CD4-positive, alpha-beta T cell treated with Interferon alpha-2 for 1 hour (primary cell): ENCODE results near the gene IGFBP6.
A peak's percentile ranks its signal among the peaks of the same experiment; 100 is the strongest.

Experiments used
- DNase-seq, 2 donors: peaks; one replicate each; pipeline ENCODE4 v3.0.0-alpha.2; 2020 to 2022

The IGFBP6 gene, protein sequence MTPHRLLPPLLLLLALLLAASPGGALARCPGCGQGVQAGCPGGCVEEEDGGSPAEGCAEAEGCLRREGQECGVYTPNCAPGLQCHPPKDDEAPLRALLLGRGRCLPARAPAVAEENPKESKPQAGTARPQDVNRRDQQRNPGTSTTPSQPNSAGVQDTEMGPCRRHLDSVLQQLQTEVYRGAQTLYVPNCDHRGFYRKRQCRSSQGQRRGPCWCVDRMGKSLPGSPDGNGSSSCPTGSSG

GRCh38 chr12:53097564-53098353 lies at the start of gene IGFBP6:
IGFBP6 (plus strand) TSS chr12:53097667; CDS start chr12:53097718, 51 bp downstream.
- DNase-seq, result peak; percentile 42 to 61

- no peak for DNase-seq
Observed at GRCh38 chr12:53048033-53048779, 49.3 kb upstream of the IGFBP6 start.

GRCh38 chr12:53048780-53049401 lies 48.6 kb upstream of the IGFBP6 start:
- DNase-seq, result no peak

DNA sequence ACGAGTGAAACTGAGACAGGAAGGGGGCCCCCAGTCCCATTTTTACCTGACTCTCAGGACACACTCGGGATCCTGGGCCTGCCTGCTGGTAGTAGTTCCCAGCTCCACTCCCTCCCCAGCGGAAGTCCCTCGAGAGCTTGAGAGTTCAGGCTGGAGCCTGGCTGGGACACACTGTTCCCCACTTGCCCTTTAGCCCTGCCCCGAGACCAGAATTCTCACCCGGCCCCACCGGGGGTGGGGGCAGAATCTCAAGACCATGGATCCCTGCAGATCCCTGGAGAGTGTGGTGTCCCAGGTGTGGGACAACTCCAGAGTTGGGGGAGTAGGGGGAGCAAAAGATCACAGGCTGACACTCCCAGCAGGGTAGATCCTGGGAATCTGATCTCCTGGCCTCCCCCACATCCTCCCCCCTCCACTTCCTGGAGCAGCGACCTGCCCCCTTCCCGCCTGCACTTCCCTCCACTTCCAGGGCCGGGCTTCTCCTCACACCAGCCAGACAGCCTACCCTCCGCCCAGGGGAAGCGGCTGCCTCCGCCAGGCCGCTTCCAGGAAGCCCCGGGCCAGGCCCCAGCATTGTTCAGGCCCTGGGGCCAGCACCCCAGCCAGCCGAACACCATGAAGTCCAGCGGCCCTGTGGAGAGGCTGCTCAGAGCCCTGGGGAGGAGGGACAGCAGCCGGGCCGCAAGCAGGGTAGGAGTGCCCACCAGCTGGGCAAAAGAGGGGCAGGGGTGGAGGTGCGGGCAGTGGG lies 47.7 kb upstream of the IGFBP6 start, which contains the start of gene TNS2:
Gene TNS2 (plus strand): TSS at position 495 of the 748 bp plus-strand sequence. CDS start 121 bp downstream, at position 616.
- DNase-seq, result no peak

DNA sequence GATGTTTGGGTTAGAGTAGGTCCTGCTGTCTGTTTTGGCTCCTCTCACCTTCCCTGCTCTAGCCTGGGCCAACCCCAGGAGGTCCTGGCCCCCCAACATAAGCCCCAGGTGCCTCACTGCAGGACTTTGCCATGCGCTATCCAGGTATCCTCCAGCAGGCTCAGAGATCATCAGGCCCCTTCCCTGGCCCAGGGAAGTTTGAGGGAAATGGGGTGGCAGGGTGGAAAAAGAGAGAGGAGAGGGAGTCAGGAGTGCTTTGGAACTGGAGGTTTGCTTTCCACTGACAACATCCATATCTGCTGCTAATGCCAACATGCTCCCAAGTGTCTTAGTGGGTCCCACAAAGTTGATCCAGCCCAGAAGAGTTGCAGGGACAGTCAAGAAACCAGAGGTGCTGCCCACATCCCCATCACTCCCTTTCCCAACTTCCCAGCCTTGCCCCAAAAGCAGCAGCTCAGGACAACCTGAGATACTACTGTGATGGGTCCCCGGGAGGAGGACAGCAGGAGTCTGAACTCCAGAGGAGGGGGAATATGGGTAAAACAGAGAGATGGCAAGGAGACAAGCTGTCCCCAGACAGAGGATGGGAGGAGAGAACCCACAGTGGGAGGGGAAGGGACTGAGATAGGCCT lies 46.9 kb upstream of the IGFBP6 start:
- no peak for DNase-seq

- no peak for DNase-seq
Observed at GRCh38 chr12:53051058-53051880, 46.2 kb upstream of the IGFBP6 start.

- no peak for DNase-seq
Observed at GRCh38 chr12:53051881-53052412, 45.5 kb upstream of the IGFBP6 start.

DNA sequence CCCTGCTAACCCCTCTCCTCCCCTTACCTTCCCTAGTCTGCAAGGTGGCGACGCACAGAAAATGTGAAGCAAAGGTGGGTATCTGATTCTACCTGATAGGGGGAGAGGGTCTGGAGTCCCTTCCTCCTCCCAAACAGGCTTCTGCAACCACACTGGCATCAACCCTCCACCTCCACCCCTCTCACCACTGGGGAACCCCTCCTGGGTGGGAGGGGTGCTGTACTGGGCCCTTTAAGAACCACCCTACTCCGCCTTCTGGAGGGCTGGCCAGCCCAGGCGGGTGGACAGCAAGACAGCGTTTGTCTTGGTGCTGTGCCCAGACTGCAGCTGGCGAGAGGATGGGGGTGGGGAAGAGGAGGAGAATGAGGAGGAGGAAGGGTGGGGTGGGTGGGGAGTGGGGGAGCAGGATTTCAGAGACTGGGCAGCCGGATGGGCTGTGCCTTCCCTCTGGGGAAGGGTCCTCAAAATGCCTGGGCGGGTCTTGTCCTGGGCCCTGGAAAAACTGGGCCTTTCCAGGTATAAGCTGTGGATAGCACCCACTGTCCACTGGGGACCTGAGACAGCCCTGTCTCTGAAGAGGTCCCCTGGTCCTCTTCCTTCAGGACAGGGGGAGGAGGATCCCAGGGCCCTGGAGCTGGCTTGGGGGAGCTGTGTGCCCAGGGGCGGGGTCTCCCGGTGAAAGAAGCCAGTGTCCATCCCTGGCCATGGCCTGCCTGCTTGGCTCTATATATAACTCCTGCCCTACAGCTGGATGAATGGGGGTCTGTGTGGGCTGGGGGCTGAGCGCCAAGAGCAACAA lies 44.8 kb upstream of the IGFBP6 start:
- no peak for DNase-seq

GRCh38 chr12:53053218-53054111 lies 44.0 kb upstream of the IGFBP6 start:
- DNase-seq, result peak; percentile 55 to 72

DNA sequence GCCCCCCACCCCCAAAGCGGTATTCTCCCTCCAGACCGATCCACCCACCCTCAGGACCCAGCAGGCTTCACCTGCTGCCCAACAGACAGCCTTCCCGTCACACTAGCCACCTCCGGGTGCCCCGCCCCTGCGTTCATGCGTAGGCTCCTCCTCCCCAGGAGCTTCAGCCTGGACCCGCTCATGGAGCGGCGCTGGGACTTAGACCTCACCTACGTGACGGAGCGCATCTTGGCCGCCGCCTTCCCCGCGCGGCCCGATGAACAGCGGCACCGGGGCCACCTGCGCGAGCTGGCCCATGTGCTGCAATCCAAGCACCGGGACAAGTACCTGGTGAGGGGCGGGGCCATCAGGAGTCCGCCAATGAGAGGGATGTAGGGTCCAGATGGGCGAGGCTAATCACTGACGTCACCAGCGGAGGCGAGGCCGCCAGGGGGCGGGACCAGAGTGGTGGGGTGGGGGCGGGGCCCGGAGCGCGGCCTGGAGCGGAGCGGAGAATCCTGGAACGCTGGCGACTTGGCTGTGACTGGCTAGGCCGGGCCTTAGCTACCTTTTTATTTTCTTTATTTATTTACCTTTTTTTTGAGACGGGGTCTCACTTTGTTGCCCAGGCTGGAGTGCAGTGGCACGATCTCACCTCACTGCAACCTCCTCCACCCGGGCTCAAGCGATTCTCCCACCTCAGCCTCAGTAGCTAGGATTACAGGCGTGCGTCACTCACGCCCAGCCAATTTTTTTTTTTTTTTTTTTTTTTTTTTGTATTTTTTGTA lies 43.2 kb upstream of the IGFBP6 start:
- peak; percentile 93 to 95 for DNase-seq

GRCh38 chr12:53055471-53056266 lies 41.8 kb upstream of the IGFBP6 start:
- no peak for DNase-seq

DNA sequence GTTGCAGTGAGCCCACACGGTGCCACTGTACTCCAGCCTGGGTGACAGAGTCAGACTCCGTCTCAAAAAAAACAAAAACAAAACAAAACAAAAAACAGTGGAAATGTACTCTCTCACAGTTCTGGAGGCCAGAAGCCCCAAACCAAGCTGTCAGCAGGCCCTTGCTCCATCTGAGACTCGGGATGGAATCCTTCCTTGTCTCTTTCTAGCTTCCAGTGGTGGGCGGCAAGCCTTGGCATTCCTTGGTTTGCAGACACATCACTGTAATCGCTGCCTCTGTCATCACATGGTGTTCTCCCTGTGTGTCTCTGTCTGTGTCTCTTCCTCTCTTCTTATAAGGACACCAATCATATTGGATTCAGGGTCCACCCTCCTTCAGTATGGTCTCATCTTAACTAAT lies 41.2 kb upstream of the IGFBP6 start:
- DNase-seq, result no peak

DNA sequence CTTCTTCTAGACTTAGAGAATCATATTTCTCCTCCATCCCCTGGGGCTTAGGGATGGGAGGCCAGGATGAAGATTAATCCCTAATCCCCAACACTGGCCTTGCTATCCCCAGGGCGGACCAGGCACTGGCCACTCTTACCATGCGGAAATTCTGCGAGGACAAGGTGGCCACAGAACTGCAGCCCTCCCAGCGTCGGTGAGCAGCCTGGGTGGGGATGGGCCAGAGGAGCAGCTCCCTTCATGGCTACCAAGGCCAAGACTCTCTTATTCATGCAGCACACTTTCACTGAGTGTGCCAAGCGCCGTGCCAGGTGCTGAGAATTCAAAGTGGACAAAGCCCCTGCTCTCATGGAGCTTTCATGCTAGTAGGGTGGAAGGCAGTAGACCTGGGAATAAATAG lies 40.6 kb upstream of the IGFBP6 start:
- DNase-seq, result no peak

DNA sequence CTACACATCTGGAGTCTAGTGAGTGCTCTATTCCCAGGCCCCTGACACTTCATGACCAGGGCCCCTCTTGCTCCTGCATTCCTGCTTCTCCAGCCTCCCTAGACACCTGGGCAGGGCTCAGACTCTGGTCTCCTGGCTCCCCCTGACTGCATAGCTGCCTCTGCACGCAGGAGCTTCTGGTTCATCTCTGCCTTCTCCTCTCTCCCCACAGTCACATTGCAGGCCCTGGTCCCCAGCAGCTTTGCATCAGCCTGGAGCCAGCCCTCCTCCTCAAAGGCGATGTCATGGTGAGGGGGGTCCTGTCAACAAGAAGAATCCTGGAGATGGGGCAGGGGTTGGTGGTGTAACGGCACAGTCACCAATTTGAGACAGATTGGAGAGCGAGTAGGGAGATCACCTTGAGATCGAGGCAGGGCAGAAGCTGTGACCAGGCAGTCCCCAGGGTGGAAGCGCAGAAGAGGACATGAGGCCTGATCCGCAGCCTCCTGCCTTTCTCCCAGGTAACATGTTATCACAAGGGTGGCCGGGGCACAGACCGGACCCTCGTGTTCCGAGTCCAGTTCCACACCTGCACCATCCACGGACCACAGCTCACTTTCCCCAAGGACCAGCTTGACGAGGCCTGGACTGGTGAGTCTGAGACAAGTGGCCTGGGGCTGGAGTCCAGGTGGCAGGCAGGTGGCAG lies 39.5 kb upstream of the IGFBP6 start:
- DNase-seq, result no peak

DNA sequence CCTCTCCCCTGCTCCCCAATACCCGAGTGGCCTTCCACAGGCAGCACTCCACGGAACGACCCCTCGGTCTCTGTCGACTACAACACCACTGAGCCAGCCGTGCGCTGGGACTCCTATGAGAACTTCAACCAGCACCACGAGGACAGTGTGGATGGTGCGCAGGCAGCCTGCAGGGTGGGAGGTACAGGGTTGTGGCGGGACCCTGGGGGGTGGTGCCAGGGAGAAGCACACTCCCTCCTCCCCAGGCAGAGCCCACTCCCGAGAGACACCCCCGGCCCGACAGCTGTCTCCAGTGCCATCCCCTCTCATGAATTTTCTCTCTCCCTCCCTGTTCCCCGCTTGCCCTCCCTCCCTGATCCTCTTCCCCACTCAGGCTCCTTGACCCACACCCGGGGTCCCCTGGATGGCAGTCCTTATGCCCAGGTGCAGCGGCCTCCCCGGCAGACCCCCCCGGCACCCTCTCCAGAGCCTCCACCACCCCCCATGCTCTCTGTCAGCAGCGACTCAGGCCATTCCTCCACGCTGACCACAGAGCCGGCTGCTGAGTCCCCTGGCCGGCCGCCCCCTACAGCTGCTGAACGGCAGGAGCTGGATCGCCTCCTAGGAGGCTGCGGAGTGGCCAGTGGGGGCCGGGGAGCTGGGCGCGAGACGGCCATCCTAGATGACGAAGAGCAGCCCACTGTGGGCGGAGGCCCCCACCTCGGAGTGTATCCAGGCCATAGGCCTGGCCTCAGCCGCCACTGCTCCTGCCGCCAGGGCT lies 38.6 kb upstream of the IGFBP6 start:
- no peak for DNase-seq
